ENCODE measurements around the gene MZB1.
"Not testable (repeated sequence)": the region's sequence is repeated elsewhere in the genome, so short reads cannot be mapped to it uniquely, and the experiment has no call there.

Gene MZB1

GRCh38 chr5:139418793-139419192, 29.1 kb upstream of the MZB1 start:
- no peak overlapping the region for H3K9ac ChIP-seq (ENCODE audit: low read depth, low read length)
- H3K4me3 ChIP-seq (ENCODE audit: low read length), result no peak overlapping the region
- H3K9me3 ChIP-seq (ENCODE audit: insufficient read depth, low read depth, low read length), result no peaks in the 10 kb centered on the region
- H3K27ac ChIP-seq (ENCODE audit: low read length), result no peak overlapping the region
- no peaks in the 10 kb centered on the region for H3K27me3 ChIP-seq (ENCODE audit: insufficient read depth, low read length)
- peaks cover 8% of the 10 kb centered on the region; the same call in 1 of the 2 replicates for H3K4me1 ChIP-seq (ENCODE audit: insufficient read depth, low read length)
- H3K36me3 ChIP-seq (ENCODE audit: insufficient read depth, low read depth, low read length), result peaks cover 61% of the 10 kb centered on the region

GRCh38 chr5:139417214-139417613, 27.5 kb upstream of the MZB1 start:
- H3K9ac ChIP-seq (ENCODE audit: low read depth, low read length), result no peak overlapping the region
- H3K4me1 ChIP-seq (ENCODE audit: insufficient read depth, low read length), result peaks cover 8% of the 10 kb centered on the region; the same call in 1 of the 2 replicates
- H3K27ac ChIP-seq (ENCODE audit: low read length), result no peak overlapping the region
- H3K36me3 ChIP-seq (ENCODE audit: insufficient read depth, low read depth, low read length), result peaks cover 64% of the 10 kb centered on the region
- H3K27me3 ChIP-seq (ENCODE audit: insufficient read depth, low read length), result no peaks in the 10 kb centered on the region
- H3K9me3 ChIP-seq (ENCODE audit: insufficient read depth, low read depth, low read length), result no peaks in the 10 kb centered on the region
- H3K4me3 ChIP-seq (ENCODE audit: low read length), result no peak overlapping the region

- Histone ChIP-seq H3K4me3 (ENCODE audit: low read length) (no peak overlapping the region), H3K4me1 (ENCODE audit: insufficient read depth, low read length) (peaks cover 8% of the 10 kb centered on the region; the same call in 1 of the 2 replicates), H3K9me3 (ENCODE audit: insufficient read depth, low read depth, low read length) (no peaks in the 10 kb centered on the region), H3K36me3 (ENCODE audit: insufficient read depth, low read depth, low read length) (peaks cover 63% of the 10 kb centered on the region), H3K9ac (ENCODE audit: low read depth, low read length) (no peak overlapping the region), H3K27ac (ENCODE audit: low read length) (no peak overlapping the region), H3K27me3 (ENCODE audit: insufficient read depth, low read length) (no peaks in the 10 kb centered on the region)
Observed at GRCh38 chr5:139416651-139417050, 26.9 kb upstream of the MZB1 start.

- peaks cover 8% of the 10 kb centered on the region; the same call in 1 of the 2 replicates for H3K4me1 ChIP-seq (ENCODE audit: insufficient read depth, low read length)
- H3K27me3 ChIP-seq (ENCODE audit: insufficient read depth, low read length), result no peaks in the 10 kb centered on the region
- H3K9ac ChIP-seq (ENCODE audit: low read depth, low read length), result no peak overlapping the region
- no peak overlapping the region for H3K27ac ChIP-seq (ENCODE audit: low read length)
- H3K9me3 ChIP-seq (ENCODE audit: insufficient read depth, low read depth, low read length), result no peaks in the 10 kb centered on the region
- peaks cover 55% of the 10 kb centered on the region for H3K36me3 ChIP-seq (ENCODE audit: insufficient read depth, low read depth, low read length)
- H3K4me3 ChIP-seq (ENCODE audit: low read length), result no peak overlapping the region
Observed at GRCh38 chr5:139415869-139416268, 26.2 kb upstream of the MZB1 start.

GRCh38 chr5:139415221-139415861, 25.6 kb upstream of the MZB1 start:
- Histone ChIP-seq H3K9me3 (ENCODE audit: insufficient read depth, low read depth, low read length) (no peaks in the 10 kb centered on the region), H3K27me3 (ENCODE audit: insufficient read depth, low read length) (no peaks in the 10 kb centered on the region), H3K27ac (ENCODE audit: low read length) (no peak overlapping the region), H3K4me3 (ENCODE audit: low read length) (no peak overlapping the region), H3K9ac (ENCODE audit: low read depth, low read length) (no peak overlapping the region), H3K4me1 (ENCODE audit: insufficient read depth, low read length) (peaks cover 8% of the 10 kb centered on the region; the same call in 1 of the 2 replicates), H3K36me3 (ENCODE audit: insufficient read depth, low read depth, low read length) (peaks cover 50% of the 10 kb centered on the region)

GRCh38 chr5:139414581-139415130, 24.9 kb upstream of the MZB1 start:
- Histone ChIP-seq H3K9me3 (ENCODE audit: insufficient read depth, low read depth, low read length) (no peaks in the 10 kb centered on the region), H3K9ac (ENCODE audit: low read depth, low read length) (no peak overlapping the region), H3K27ac (ENCODE audit: low read length) (no peak overlapping the region), H3K27me3 (ENCODE audit: insufficient read depth, low read length) (no peaks in the 10 kb centered on the region), H3K4me3 (ENCODE audit: low read length) (no peak overlapping the region), H3K4me1 (ENCODE audit: insufficient read depth, low read length) (peaks cover 5% of the 10 kb centered on the region; the same call in 1 of the 2 replicates), H3K36me3 (ENCODE audit: insufficient read depth, low read depth, low read length) (peaks cover 45% of the 10 kb centered on the region)

- H3K27ac ChIP-seq (ENCODE audit: low read length), result no peak overlapping the region
- no peak overlapping the region for H3K9ac ChIP-seq (ENCODE audit: low read depth, low read length)
- peaks cover 39% of the 10 kb centered on the region for H3K36me3 ChIP-seq (ENCODE audit: insufficient read depth, low read depth, low read length)
- no peaks in the 10 kb centered on the region; the same call in 1 of the 2 replicates for H3K4me1 ChIP-seq (ENCODE audit: insufficient read depth, low read length)
- H3K27me3 ChIP-seq (ENCODE audit: insufficient read depth, low read length), result no peaks in the 10 kb centered on the region
- H3K9me3 ChIP-seq (ENCODE audit: insufficient read depth, low read depth, low read length), result no peaks in the 10 kb centered on the region
- H3K4me3 ChIP-seq (ENCODE audit: low read length), result no peak overlapping the region
Observed at GRCh38 chr5:139413963-139414362, 24.2 kb upstream of the MZB1 start.

- no peak overlapping the region for H3K9ac ChIP-seq (ENCODE audit: low read depth, low read length)
- H3K4me1 ChIP-seq (ENCODE audit: insufficient read depth, low read length), result no peaks in the 10 kb centered on the region
Observed at GRCh38 chr5:139413153-139413552, 23.4 kb upstream of the MZB1 start.

GRCh38 chr5:139410993-139411828, 21.5 kb upstream of the MZB1 start:
- Histone ChIP-seq H3K9me3 (ENCODE audit: insufficient read depth, low read depth, low read length) (no peaks in the 10 kb centered on the region), H3K27ac (ENCODE audit: low read length) (no peak overlapping the region), H3K4me3 (ENCODE audit: low read length) (no peak overlapping the region), H3K4me1 (ENCODE audit: insufficient read depth, low read length) (no peaks in the 10 kb centered on the region), H3K9ac (ENCODE audit: low read depth, low read length) (no peak overlapping the region), H3K27me3 (ENCODE audit: insufficient read depth, low read length) (no peaks in the 10 kb centered on the region), H3K36me3 (ENCODE audit: insufficient read depth, low read depth, low read length) (peaks cover 31% of the 10 kb centered on the region)

More at GRCh38 chr5:139413153-139413552, 23.4 kb upstream of the MZB1 start:
- Histone ChIP-seq H3K36me3 (ENCODE audit: insufficient read depth, low read depth, low read length) (peaks cover 31% of the 10 kb centered on the region), H3K27ac (ENCODE audit: low read length) (no peak overlapping the region), H3K9me3 (ENCODE audit: insufficient read depth, low read depth, low read length) (no peaks in the 10 kb centered on the region), H3K4me3 (ENCODE audit: low read length) (no peak overlapping the region), H3K27me3 (ENCODE audit: insufficient read depth, low read length) (no peaks in the 10 kb centered on the region)

- H3K9ac ChIP-seq (ENCODE audit: low read depth, low read length), result no peak overlapping the region
- no peaks in the 10 kb centered on the region for H3K27me3 ChIP-seq (ENCODE audit: insufficient read depth, low read length)
Observed at GRCh38 chr5:139410121-139410992, 20.6 kb upstream of the MZB1 start.

GRCh38 chr5:139409116-139409515, 19.4 kb upstream of the MZB1 start:
- not testable (repeated sequence) for H3K4me3 ChIP-seq (ENCODE audit: low read length); H3K27me3 ChIP-seq (ENCODE audit: insufficient read depth, low read length); H3K9me3 ChIP-seq (ENCODE audit: insufficient read depth, low read depth, low read length); H3K4me1 ChIP-seq (ENCODE audit: insufficient read depth, low read length); H3K9ac ChIP-seq (ENCODE audit: low read depth, low read length); H3K27ac ChIP-seq (ENCODE audit: low read length)
- H3K36me3 ChIP-seq (ENCODE audit: insufficient read depth, low read depth, low read length), result peaks cover 16% of the 10 kb centered on the region

More at GRCh38 chr5:139410121-139410992, 20.6 kb upstream of the MZB1 start:
- Histone ChIP-seq H3K36me3 (ENCODE audit: insufficient read depth, low read depth, low read length) (peaks cover 26% of the 10 kb centered on the region), H3K9me3 (ENCODE audit: insufficient read depth, low read depth, low read length) (no peaks in the 10 kb centered on the region), H3K4me1 (ENCODE audit: insufficient read depth, low read length) (no peaks in the 10 kb centered on the region), H3K4me3 (ENCODE audit: low read length) (no peak overlapping the region), H3K27ac (ENCODE audit: low read length) (no peak overlapping the region)
